Measurements from ENCODE around the gene IGFBP1. TPM values are rescaled to one million over a fixed set of nuclear protein-coding genes. Genes with fewer than 3 reads are reported as not detected.

The IGFBP1 gene
- total and polyA plus RNA-seq, 9 of the 15 experiments (the other 6 are each of a cell fraction or from before 2014, with no cell fraction given) = not detected

DNA sequence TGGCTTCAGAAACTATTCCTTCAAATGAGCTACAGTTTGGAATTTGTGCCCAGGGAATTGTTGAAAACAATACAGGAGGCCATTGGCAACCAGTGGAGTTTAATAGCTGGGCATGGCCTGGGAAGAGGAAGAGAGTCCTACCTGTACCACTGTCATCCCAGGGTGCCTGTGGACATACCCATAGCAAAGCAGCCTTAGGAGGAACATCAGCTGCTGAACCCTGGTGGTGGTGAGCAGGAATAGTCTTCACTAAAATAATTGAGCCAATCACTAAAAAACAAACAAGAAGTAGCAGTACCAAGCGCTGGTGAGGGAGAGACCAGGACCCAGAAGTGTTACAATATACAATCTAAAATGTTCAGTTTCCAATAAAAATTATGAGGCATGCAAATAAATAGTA is 14.5 kb downstream of the IGFBP1 start:
- H2AFZ ChIP-seq (ENCODE audit: low read depth, low read length) = no peak overlapping the region
- no TSS peak for BruUV-seq (replicated peaks)
- H3K79me2 ChIP-seq (ENCODE audit: control insufficient read depth, insufficient read depth, low read length) = no peaks in the 10 kb centered on the region
- H3K9me3 ChIP-seq (replicated peaks; ENCODE audit: control insufficient read depth, insufficient read depth, low read depth, low read length) = no peaks in the 10 kb centered on the region
- ChIA-PET CTCF (ENCODE audit: low intra/inter-chr PET ratio) (no interaction called here), POLR2A (no interaction called here)
- ATAC-seq = no peak
- WGBS (ENCODE audit: insufficient coverage, low coverage, missing lambda C conversion rate) = 0% methylated on average over 1 of the region's 1 CpG
- H3K4me2 ChIP-seq (ENCODE audit: insufficient read depth, low read length) = no peak overlapping the region
- H3K27me3 ChIP-seq (ENCODE audit: control insufficient read depth in 2 of 2, insufficient read depth in 2 of 2, low read length in 2 of 2) = no peaks in the 10 kb centered on the region
- FAIRE-seq = no peak
- H3K4me1 ChIP-seq (replicated peaks in 1 of 2; ENCODE audit: control insufficient read depth in 2 of 2, insufficient read depth in 2 of 2, low read length in 2 of 2) = no peaks in the 10 kb centered on the region
- no peak overlapping the region for H3K4me3 ChIP-seq
- DNase-seq (ENCODE audit: extremely low read depth in 1 of 4, low spot score in 3 of 4) = no peak
- no peaks in the 10 kb centered on the region for H3K9me1 ChIP-seq (ENCODE audit: control insufficient read depth, insufficient read depth, low read length)
- intact Hi-C loops (cut with micrococcal nuclease) = no loop called here
- no peaks in the 10 kb centered on the region for H4K20me1 ChIP-seq (replicated peaks; ENCODE audit: control insufficient read depth, insufficient read depth, low read length)
- H3K27ac ChIP-seq (ENCODE audit: extremely low read depth, low read depth, low read length) = no peak overlapping the region
- in situ Hi-C loops (cut with MboI) = no loop called here
- H3K9ac ChIP-seq (ENCODE audit: insufficient read depth in 1 of 2, low read depth in 2 of 2, low read length in 2 of 2) = no peak overlapping the region
- no peaks in the 10 kb centered on the region for H3K36me3 ChIP-seq (ENCODE audit: control insufficient read depth, insufficient read depth, low read length)
- TF ChIP-seq CBX5 (IDR thresholded peaks at IDR 0.05; ENCODE audit: borderline replicate concordance, low read depth) (no peak), FOXP1 (CRISPR knock-in tag; IDR thresholded peaks at IDR 0.05) (no peak), ZNF408 (CRISPR knock-in tag; IDR thresholded peaks at IDR 0.05; ENCODE audit: low read depth) (no peak), HDAC6 (IDR thresholded peaks at IDR 0.05; ENCODE audit: low read depth, low read length) (no peak), ZNF133 (CRISPR knock-in tag; IDR thresholded peaks at IDR 0.05) (no peak), ADNP (tag; IDR thresholded peaks at IDR 0.05) (no peak), CREB1 (IDR thresholded peaks at IDR 0.05) (no peak), CREB1 (CRISPR knock-in tag; IDR thresholded peaks at IDR 0.05) (no peak), MAZ (CRISPR knock-in tag; conservative IDR thresholded peaks at IDR 0.05 in 1 of 2, IDR thresholded peaks at IDR 0.05 in 1 of 2) (no peak), KLF1 (tag; IDR thresholded peaks at IDR 0.05) (no peak), HMG20B (CRISPR knock-in tag; IDR thresholded peaks at IDR 0.05) (no peak), HDAC3 (IDR thresholded peaks at IDR 0.05; ENCODE audit: borderline replicate concordance, partially characterized antibody) (no peak)
- TF ChIP-seq, protein P1, sequence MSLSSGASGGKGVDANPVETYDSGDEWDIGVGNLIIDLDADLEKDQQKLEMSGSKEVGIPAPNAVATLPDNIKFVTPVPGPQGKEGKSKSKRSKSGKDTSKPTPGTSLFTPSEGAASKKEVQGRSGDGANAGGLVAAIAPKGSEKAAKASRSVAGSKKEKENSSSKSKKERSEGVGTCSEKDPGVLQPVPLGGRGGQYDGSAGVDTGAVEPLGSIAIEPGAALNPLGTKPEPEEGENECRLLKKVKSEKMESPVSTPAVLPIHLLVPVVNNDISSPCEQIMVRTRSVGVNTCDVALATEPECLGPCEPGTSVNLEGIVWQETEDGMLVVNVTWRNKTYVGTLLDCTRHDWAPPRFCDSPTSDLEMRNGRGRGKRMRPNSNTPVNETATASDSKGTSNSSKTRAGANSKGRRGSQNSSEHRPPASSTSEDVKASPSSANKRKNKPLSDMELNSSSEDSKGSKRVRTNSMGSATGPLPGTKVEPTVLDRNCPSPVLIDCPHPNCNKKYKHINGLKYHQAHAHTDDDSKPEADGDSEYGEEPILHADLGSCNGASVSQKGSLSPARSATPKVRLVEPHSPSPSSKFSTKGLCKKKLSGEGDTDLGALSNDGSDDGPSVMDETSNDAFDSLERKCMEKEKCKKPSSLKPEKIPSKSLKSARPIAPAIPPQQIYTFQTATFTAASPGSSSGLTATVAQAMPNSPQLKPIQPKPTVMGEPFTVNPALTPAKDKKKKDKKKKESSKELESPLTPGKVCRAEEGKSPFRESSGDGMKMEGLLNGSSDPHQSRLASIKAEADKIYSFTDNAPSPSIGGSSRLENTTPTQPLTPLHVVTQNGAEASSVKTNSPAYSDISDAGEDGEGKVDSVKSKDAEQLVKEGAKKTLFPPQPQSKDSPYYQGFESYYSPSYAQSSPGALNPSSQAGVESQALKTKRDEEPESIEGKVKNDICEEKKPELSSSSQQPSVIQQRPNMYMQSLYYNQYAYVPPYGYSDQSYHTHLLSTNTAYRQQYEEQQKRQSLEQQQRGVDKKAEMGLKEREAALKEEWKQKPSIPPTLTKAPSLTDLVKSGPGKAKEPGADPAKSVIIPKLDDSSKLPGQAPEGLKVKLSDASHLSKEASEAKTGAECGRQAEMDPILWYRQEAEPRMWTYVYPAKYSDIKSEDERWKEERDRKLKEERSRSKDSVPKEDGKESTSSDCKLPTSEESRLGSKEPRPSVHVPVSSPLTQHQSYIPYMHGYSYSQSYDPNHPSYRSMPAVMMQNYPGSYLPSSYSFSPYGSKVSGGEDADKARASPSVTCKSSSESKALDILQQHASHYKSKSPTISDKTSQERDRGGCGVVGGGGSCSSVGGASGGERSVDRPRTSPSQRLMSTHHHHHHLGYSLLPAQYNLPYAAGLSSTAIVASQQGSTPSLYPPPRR (CRISPR knock-in tag; IDR thresholded peaks at IDR 0.05; ENCODE audit: borderline replicate concordance) = no peak
- TF ChIP-seq, protein P2, sequence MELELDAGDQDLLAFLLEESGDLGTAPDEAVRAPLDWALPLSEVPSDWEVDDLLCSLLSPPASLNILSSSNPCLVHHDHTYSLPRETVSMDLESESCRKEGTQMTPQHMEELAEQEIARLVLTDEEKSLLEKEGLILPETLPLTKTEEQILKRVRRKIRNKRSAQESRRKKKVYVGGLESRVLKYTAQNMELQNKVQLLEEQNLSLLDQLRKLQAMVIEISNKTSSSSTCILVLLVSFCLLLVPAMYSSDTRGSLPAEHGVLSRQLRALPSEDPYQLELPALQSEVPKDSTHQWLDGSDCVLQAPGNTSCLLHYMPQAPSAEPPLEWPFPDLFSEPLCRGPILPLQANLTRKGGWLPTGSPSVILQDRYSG (tag; conservative IDR thresholded peaks at IDR 0.05; ENCODE audit: low read depth) = no peak
- TF ChIP-seq, protein P3, sequence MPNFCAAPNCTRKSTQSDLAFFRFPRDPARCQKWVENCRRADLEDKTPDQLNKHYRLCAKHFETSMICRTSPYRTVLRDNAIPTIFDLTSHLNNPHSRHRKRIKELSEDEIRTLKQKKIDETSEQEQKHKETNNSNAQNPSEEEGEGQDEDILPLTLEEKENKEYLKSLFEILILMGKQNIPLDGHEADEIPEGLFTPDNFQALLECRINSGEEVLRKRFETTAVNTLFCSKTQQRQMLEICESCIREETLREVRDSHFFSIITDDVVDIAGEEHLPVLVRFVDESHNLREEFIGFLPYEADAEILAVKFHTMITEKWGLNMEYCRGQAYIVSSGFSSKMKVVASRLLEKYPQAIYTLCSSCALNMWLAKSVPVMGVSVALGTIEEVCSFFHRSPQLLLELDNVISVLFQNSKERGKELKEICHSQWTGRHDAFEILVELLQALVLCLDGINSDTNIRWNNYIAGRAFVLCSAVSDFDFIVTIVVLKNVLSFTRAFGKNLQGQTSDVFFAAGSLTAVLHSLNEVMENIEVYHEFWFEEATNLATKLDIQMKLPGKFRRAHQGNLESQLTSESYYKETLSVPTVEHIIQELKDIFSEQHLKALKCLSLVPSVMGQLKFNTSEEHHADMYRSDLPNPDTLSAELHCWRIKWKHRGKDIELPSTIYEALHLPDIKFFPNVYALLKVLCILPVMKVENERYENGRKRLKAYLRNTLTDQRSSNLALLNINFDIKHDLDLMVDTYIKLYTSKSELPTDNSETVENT (CRISPR knock-in tag; IDR thresholded peaks at IDR 0.05) = no peak

All from K562 (cell line).